Stimulated activated naive CD8-positive, alpha-beta T cell treated with anti-CD3 and anti-CD28 coated beads, Interleukin-15, Interleukin-2, amounts not matched to agents 100 U/mL and 50 U/mL, for 24 hours (primary cell): ENCODE measurements around the gene RPS19BP1.
A peak's percentile ranks its signal among the peaks of the same experiment; 100 is the strongest.

Experiments used
- ATAC-seq: fragments of 150-1000 bp; cut with Tn5 transposase; one replicate; pipeline ENCODE4 v1.10.0; 2021
- DNase-seq: peaks from one replicate; pipeline ENCODE4 v3.0.0; 2021

RPS19BP1 gene, protein sequence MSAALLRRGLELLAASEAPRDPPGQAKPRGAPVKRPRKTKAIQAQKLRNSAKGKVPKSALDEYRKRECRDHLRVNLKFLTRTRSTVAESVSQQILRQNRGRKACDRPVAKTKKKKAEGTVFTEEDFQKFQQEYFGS

DNA sequence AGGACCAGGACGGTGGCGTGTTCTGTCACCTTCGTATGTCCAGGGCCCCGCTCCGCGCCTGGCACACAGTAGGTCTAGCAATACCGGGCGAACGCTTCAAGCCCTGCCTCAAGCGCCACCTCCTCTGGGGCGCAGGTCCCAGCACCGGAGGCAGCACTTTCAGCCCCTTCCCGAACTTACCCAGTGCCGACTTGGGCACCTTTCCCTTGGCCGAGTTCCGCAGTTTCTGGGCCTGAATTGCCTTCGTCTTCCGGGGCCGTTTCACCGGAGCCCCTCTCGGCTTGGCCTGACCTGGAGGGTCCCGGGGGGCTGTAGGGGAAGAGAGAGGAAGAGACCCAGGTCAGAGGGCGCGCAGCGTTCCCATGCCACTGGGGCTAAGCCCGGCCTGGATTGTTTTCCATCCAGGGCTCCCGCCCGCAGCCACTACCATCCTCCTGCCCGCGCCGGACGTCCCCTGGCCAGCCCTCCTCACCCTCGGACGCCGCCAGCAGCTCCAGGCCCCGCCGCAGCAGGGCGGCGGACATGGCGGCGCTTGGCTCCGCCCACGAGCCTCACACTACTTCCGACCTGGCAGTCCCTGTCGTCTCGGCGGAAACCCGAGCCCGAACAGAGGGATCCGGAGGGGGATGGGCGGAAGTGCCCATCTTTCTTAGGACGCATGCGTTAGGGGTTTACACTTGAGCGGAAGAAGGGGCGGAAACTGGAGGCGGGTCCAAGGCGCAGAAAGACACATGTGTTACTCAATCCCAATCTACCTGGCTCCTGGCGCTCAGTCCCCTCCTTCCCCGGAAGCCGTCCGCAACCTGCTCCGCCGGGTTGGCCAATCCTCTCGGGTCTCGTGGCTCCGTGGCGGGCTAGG lies at the start of gene RPS19BP1:
RPS19BP1 (minus strand) TSS at position 534 of the 859 bp plus-strand sequence; CDS start at position 524, 10 bp downstream.
- peak; percentile 86 for ATAC-seq

DNA sequence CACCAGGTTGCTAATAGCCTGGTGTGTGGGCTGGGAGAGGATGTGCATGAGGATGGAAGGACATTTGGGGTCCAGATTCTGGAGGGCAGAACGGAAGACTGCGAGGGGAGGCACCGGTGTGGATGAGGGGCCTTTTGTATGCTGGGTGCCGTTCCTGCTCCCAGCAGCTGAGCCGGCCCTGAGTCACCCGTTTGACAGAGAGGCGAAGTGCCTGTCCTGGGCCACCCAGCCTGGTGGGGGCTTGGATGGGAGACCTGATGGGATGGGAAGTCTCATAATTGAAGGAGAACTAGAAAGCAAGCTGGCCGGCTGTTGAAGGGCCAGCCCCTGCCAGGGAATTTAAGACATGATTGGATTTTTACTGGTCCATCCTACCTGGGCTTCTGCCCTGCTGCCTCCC lies 48.8 kb upstream of the RPS19BP1 start:
- DNase-seq (no peak), ATAC-seq (no peak)

More for the DNA sequence above, at the start of gene RPS19BP1:
- DNase-seq, result peak; percentile 99

DNA sequence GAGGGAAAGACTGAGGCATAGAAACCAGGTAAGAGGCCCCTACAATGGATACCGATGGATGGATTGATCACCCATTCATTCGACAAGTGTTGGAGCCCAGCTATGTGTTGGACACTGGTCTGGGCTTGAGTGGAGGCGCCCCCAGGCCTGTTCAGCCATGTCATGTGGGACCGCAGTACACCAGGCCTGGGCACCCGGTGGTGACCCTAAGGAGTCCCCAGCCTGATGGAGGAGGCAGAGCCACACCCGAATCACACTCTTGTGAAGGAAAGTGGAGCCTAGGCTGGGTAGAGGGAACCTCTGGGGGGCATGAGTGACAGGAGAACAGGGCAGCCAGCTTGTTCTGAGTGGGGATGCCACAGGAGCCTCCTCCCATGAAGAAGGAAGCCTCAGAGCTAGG lies 48.2 kb upstream of the RPS19BP1 start:
- DNase-seq, result no peak
- ATAC-seq, result no peak

DNA sequence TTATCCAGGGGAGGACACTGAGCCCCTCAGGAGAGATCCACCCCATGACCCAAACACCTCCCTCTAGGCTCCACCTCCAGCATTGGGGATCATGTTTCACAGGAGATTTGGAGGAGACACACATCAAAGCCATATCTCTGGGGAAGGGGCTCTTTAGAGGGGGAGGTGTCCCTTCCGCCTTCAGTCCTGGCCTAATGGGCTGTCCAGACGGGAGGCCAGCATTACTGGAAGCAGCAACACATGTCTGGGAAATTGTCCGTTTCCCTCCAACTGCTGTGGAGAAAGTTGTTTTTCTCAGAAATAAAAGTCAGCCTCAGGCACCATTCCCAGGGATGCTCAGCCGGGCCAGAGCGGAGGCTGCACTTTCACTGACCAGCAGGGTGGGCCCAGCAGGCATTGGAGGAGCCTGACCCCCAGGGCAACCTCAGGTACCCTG lies 47.5 kb upstream of the RPS19BP1 start:
- DNase-seq (no peak), ATAC-seq (no peak)

DNA sequence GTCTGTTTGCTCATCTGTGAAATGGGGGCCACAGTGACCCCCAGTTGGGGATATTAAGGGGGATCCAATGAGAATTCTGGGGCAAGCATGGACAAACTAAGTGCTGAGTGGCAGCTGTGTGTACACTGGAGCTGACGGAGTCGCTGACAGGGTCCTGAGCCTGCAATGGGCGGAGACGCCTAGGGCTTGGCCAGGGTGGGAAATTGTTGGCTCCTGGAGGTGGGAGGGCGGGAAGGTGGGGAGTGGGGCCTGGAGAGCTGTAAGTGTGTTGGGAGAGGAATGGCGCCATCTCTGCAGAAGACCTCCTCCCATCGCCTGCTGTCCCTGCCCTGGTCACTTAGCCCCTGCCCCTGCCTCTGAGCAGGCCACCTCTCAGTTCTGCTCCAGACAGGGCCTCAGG lies 45.4 kb upstream of the RPS19BP1 start:
- ATAC-seq (no peak), DNase-seq (no peak)

DNA sequence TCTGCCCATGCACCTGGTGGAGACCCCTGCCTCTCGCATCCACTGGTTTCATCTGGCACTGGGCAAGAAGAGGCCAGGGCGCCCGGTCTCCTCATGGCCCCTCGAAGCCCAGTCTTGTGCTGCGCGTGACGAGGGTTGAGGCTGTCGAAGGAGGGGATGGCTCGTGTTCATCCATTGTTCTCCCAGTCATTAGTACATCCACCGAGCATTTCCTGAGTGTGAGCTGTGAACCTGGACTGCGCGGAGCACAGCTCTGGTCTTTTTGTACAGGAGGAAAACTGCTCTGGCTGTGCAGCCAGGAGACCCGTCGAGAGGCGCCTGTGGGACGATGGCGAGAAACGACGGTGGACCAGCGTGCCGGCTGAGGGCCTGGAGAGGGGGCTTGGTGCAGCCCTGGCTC lies 44.8 kb upstream of the RPS19BP1 start:
- DNase-seq (no peak), ATAC-seq (no peak)

DNA sequence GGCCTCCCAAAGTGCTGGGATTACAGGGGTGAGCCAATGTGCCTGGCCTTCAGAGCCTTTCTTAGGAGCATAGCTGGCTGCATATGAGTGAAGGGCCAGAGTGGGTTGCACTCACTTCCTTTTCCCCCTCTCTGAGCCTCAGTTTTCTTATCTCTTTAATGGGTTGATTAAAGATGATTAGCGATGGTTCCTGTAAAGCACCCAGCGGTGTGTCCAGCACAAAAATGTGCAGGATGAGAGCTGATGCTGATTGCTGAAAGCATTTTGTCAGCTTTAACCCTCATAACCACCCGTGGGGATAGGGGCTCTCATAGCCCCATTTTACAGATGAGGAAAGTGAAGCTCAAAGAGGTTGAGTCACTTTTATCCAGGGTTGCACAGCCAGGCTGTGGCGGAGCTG lies 43.5 kb upstream of the RPS19BP1 start:
- no peak for DNase-seq
- no peak for ATAC-seq

DNA sequence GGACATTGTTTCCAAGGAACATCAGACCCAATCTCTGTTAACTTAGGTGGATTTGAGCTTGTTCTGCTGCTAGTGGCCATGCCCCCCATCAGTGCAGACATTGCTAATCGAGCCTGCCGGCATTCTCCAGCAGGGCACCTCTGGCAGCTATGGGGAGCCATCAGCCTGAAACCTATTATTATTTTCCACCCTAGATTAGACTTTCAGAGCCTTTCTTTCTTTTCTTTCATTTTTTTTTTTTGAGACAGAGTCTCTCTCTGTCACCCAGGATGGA lies 42.9 kb upstream of the RPS19BP1 start:
- ATAC-seq, result no peak
- no peak for DNase-seq

DNA sequence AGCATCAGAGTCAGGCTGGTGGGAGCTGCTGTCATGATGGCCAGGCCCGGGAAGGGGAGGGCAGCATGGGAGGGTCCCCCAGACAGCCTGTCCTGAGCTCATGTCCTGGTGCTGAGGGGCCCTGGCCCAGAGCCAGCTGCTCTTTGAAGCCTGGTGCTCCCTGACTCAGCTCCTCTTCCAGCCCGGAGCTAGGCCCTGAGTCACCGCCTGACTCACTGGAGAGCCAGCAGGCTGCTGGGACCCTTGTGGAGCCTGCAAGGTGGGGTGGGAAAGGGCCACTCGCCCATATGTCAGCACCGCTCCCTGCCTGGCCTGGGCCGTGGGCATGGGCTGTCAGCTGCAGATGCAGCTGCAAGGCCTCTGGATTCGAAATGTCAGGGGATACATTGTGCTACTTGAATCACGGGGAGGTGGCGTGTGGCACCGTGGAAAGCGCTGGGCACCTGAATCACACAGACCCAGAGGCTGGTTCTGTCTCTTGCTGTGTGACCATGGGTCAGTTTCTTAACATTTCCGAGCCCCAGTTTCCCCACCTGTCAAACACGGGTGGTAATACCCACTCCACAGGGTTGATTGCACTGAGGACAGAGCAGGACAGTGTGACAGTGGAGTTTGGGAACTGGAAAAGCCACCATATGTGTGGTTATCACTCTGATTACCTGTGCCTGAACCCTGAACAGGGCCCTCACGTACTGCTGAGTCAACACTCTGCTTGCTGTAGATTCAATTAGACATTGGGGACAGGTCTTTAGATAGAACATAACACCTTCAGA lies 42.4 kb upstream of the RPS19BP1 start:
- no peak for ATAC-seq

DNA sequence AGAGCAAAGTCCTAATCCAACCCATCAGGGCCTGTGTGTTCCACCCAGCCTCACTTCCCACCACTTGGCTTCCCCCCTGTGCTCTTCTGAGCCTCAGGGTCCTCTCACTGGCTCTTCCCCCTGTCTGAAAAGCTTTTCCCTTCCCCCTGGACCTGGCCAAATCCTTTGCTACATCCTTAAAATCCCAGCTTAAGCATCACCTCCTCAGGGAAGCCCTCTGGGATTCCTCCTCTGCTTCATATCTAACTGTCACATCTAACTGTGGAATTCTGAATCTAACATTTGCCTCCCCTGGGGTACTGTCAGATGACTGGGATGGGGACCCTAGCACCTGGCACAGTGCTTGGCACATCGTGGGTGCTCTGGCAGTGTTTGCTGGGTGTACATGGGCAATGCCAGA lies 39.0 kb upstream of the RPS19BP1 start:
- ATAC-seq (no peak), DNase-seq (no peak)

More for the DNA sequence above, 42.4 kb upstream of the RPS19BP1 start:
- DNase-seq, result no peak

DNA sequence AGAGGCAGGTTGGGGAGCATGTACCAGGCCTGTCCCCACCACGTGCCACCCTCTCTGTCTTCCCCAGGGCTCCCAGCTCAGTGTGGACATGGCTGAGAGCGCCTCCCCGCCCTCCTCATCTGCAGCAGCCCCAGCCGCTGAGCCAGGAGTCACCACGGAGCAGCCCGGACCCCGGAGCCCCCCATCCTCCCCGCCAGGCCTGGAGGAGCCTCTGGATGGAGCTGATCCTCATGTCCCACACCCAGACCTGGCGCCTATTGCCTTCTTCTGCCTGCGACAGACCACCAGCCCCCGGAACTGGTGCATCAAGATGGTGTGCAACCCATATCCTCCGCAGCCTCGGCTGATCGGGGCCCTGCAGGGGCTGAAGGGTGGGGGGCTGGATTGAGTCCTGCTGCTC lies 38.1 kb upstream of the RPS19BP1 start, which contains the start of gene CACNA1I:
CACNA1I (plus strand) TSS at position 89 of the 400 bp plus-strand sequence; CDS start at position 89, 0 bp downstream.
- DNase-seq, result no peak
- no peak for ATAC-seq

DNA sequence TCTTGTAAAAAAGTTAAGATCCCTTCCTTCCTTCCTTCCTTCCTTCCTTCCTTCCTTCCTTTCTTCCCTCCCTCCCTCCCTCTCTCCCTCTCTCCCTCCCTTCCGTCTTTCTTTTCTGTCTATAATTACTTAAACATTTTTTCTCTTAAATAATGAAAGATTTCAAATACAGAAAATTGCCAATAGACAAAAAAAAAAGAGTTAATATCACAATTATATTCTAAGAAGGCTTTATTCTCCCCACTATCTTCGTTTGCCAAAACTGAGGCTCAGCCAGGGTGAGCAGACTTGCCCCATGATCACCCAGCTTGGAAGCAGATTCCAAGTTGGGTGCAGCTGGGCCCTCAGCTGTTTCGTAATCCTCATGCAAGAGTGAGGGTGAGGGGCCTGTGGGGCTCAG lies 37.7 kb upstream of the RPS19BP1 start:
- no peak for ATAC-seq
- DNase-seq, result no peak

DNA sequence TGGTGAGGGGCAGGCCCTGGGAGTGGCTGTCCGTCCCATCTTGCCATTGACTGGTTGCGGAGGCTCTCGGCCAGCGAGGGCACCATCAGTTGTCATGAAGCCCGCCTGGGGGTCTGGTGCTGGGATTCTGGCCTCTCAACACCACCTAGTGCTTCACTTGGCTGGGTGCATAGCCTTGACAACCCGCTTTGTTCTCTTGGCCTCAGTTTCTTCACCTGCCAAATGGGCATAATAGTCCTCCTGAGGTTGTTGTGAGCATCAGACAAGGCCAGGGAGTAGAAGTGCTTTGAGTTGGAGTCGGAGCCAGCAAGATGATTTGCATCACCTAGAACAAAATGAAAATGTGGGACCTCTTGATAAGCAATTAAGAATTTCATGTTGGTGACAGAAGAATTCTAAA lies 36.5 kb upstream of the RPS19BP1 start:
- no peak for DNase-seq
- no peak for ATAC-seq

DNA sequence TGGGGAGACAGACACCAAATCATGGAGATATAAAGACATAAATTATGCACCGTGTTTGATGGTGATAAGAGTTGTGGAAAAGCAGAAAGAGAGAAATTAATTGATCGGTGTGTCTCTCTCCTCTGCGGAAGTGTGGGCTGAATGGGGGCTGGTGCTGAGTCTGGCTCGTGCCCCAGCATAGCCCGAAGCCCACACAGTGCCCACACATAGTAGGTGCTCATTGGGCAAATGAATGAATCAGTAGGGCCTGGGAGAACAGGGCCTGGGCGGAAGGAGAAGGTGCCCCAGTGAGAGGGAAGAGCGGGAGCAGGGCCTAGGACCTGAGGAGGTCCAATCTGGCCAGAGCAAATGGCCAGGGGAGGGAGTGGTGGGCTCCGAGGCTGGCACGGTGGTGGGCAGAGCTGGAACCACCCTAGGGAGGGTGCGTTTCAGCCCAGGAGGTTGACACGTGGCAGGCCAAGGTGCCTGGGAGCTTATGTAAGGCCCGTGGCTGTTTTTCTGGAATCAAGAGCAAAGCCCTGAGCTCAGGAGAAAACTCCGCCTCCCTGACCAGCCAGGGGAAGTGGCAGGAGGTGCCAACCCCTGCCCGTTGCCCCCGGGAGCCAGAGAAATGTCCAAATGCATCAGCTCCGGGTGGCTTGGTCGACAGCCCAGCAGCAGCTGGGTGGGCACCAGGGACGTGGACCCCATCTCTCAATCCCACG lies 35.9 kb upstream of the RPS19BP1 start:
- DNase-seq (no peak), ATAC-seq (no peak)

DNA sequence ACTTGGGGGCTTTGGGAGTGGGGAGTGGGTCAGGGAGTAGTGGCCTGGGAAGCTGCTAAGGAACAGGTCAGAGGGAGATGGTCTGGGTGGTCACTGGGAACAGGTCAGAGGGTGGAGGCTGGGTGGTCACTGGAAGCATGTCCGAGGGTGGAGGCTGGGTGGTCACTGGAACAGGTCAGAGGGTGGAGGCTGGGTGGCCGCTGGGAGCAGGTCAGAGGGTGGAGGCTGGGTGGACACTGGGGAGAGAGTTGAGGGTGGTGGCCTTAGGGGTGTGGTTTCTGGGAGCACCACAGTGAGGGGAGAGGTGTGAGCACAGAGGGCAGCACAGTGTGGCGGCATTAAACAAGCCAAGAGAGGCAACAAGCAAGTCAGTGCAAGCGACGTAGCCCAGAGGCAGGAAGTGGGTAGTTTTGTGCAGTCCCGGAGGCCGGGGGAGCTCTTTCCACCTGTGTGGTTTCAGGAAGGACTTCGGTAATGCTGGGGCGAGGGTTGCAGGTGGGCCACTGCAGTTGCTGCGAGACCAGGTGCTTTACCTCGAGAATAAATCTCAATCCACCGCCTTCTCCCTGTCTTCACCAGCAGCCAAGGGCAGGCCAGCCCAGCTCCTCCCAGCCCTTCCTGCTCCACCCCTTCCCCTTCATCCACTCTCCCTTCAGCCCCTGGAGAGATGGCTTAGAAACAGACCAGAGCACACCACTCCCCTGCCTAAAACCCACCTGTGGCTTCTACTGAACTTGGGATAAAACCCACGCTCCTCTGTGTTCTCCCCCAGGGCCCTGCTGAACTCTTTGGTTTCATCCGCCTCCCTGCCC lies 34.8 kb upstream of the RPS19BP1 start:
- peak; percentile 57 for ATAC-seq
- peak; percentile 26 for DNase-seq

DNA sequence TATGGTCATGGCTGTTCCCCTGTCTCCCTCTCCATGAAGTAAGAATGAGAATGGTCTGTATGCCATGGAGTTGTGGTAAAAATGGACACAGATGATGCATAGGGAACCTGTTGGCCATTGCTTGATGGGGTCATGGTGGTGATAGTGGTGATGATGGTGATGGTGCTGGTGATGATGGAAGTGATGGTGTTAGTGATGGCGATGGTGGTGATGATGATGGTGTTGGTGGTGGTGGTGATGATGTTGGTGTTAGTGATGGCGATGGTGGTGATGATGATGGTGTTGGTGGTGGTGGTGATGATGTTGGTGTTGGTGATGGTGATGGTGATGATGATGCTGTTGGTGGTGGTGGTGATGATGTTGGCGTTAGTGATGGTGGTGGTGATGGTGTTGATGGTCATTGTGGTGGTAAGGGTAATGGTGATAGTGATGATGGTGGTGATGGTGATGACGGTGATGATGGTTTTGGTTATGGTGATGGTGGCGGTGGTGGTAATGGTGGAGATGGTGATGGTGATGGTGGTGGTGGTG lies 32.9 kb upstream of the RPS19BP1 start:
- ATAC-seq (no peak), DNase-seq (no peak)

DNA sequence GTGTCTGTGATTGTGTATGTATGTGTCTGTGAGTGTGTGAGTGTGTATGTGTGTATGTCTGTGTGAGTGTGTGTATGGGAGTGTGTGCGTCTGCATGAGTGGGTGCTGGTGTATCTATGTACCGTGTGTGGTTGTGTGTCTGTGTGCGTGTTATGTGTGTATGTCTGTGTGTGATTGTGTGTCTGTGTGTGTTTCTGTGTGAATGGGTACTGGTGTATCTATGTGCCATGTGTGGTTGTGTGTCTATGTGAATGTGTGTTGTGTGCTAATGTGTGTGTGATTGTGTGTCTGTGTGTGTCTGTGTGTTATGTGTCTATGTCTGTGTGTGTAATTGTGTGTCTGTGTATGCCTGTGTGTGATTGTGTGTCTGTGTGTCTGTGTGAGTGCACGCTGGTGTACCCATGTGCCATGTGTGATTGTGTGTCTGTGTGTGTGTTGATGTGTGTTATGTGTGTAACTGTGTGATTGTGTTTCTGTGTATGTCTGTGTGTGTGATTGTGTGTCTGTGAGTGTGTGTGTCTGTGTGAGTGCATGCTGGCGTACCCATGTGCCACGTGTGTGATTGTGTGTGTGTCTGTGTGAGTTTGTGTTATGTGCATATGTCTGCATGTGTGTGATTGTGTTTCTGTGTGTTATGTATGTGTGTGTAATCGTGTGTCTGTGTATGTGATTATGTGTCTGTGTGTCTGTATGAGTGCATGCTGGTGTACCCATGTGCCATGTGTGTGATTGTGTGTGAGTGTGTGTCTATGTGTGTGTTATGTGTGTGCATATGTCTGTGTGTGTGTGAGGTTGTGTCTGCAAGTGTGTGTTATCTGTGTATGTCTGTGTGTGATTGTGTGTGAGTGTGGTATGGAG lies 31.3 kb upstream of the RPS19BP1 start:
- ATAC-seq (no peak), DNase-seq (no peak)

DNA sequence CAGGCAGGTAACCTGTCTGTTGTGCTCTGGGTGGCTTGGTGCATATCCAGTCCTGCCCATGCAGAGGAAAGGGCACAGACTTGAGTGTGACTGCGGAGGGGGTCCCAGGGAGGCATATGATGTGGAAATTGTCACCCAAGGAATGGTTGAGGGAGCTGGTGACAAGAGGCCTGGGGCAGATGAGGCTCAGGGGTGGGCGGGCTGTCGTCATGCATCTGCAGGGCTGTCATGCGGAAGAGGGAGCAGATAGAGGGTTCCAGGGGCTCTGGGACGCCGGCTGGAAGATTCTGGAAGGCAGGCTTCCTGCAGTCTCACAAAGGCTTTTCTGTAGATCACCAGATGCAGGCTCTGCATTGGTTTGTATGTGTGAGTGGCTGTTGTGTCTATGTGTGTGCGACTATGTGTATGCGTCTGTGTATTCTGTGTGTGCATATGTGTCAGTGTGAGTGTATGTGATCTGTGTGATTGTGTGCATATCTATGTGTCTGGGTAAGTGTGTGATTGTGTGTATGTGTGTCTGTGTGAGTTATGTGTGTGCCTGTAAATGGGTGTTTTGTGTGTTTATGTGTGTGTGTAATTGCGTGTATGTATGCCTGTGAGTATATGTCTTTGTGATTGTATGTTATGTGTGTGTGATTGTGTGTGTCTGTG lies 30.4 kb upstream of the RPS19BP1 start:
- DNase-seq (no peak), ATAC-seq (no peak)

DNA sequence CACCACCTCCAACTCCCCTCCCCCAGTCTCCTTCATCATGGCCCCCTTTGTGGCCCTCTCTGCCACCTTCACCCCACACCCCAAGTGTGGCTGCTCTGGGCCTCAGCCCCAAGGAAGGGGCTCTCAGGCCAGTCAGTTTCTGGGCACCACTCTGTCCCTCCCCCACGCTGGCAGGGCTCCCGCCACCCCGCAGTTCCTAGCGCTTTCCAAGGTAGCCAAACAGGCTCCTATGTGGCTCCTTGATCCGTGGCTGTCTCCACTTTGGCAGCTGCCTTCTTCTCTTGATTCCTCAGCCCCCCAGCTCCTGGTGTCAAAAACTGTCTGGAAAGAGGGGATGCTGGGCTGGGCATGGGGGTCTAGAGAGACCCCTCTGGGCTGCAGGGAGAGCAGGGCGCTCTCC lies 27.6 kb upstream of the RPS19BP1 start:
- no peak for DNase-seq
- no peak for ATAC-seq
